Keratinocyte (primary cell): ENCODE data around the gene RHBDD1. TPM values are rescaled to one million over a fixed set of nuclear protein-coding genes. Genes with fewer than 3 reads are reported as not detected.

Experiments used
- DNase-seq: peaks from one replicate; pipeline ENCODE4 v3.0.0-alpha.2; 2011; ENCODE audit warnings: low read depth, missing footprints, low spot score
- FAIRE-seq: peaks from 2 replicates; lab custom pipeline; 2011; peaks lifted over from hg19 to GRCh38; lab: Jason Lieb, UNC
- H2AFZ ChIP-seq: 2 replicates; pipeline ENCODE4 v1.6.0; 2012; ENCODE audit warnings: low read length, control low read depth, inconsistent platforms; ENCODE audit not compliant: control insufficient read depth
- H3K27ac ChIP-seq: 2 replicates; pipeline ENCODE4 v1.5.1; 2011; ENCODE audit warnings: low read length; ENCODE audit not compliant: control insufficient read depth, insufficient read depth
- H3K27me3 ChIP-seq: 3 replicates; pipeline ENCODE4 v1.6.0; 2011; ENCODE audit warnings: low read length; ENCODE audit not compliant: control insufficient read depth, insufficient read depth; ENCODE audit errors: extremely low read depth
- H3K36me3 ChIP-seq, 2 experiments: 2 replicates in 1 of 2; 3 replicates in 1 of 2; pipeline ENCODE4 v1.5.1; 2011; ENCODE audit warnings: low read length in 2 of 2, mild to moderate bottlenecking in 1 of 2; ENCODE audit not compliant: control insufficient read depth in 2 of 2, insufficient read depth in 2 of 2; ENCODE audit errors: extremely low read depth in 1 of 2
- H3K4me1 ChIP-seq: 3 replicates; pipeline ENCODE4 v1.5.1; 2011; ENCODE audit warnings: low read length; ENCODE audit not compliant: control insufficient read depth, insufficient read depth; ENCODE audit errors: extremely low read depth
- H3K4me2 ChIP-seq: 3 replicates; pipeline ENCODE4 v1.6.0; 2011; ENCODE audit warnings: low read depth, low read length; ENCODE audit not compliant: control insufficient read depth, insufficient read depth; ENCODE audit errors: extremely low read depth
- H3K4me3 ChIP-seq, 3 experiments: fragments of 200-600 bp in 1 of 3; sonication (generic) in 1 of 3; 2 replicates in 2 of 3; 3 replicates in 1 of 3; pipeline ENCODE4 v1.5.1; 2011 to 2016; ENCODE audit warnings: low read length in 3 of 3, mild to moderate bottlenecking in 3 of 3, control low read depth in 2 of 3, inconsistent platforms in 1 of 3, low read depth in 1 of 3, mixed read lengths in 1 of 3, mixed run types in 1 of 3, moderate library complexity in 1 of 3; ENCODE audit not compliant: control insufficient read depth in 2 of 3, insufficient read depth in 2 of 3; ENCODE audit errors: extremely low read depth in 1 of 3
- H3K79me2 ChIP-seq: 2 replicates; pipeline ENCODE4 v1.6.0; 2012; ENCODE audit warnings: low read length; ENCODE audit not compliant: control insufficient read depth, insufficient read depth
- H3K9ac ChIP-seq: 3 replicates; pipeline ENCODE4 v1.6.0; 2011; ENCODE audit warnings: low read length; ENCODE audit not compliant: control insufficient read depth, insufficient read depth; ENCODE audit errors: extremely low read depth
- H3K9me1 ChIP-seq: 3 replicates; pipeline ENCODE4 v1.6.0; 2011; ENCODE audit warnings: low read length; ENCODE audit not compliant: control insufficient read depth, insufficient read depth; ENCODE audit errors: extremely low read depth
- H3K9me3 ChIP-seq: 2 replicates; pipeline ENCODE4 v1.5.1; 2012; ENCODE audit warnings: low read depth, low read length; ENCODE audit not compliant: control insufficient read depth
- H4K20me1 ChIP-seq: 3 replicates; pipeline ENCODE4 v1.6.0; 2011; ENCODE audit warnings: low read length; ENCODE audit not compliant: control insufficient read depth, insufficient read depth; ENCODE audit errors: extremely low read depth
- CTCF ChIP-seq, 3 experiments: IDR thresholded peaks in 1 of 3; conservative IDR thresholded peaks in 1 of 3; optimal IDR thresholded peaks in 1 of 3; 2 replicates in 2 of 3; 3 replicates in 1 of 3; pipeline versions ENCODE3 to v1.5.1; 2011; ENCODE audit warnings: low read length in 3 of 3, mild to moderate bottlenecking in 3 of 3, moderate library complexity in 2 of 3, control low read depth in 1 of 3, inconsistent platforms in 1 of 3; ENCODE audit not compliant: insufficient read depth in 2 of 3; ENCODE audit errors: extremely low read depth in 1 of 3
- EZH2 ChIP-seq: IDR thresholded peaks from one replicate; pipeline ENCODE4 v1.6.1; 2012; ENCODE audit warnings: inconsistent platforms, mild to moderate bottlenecking, low read length, moderate library complexity
- dilution Hi-C: fragments of 300-500 bp; cut with MboI; formaldehyde crosslinking; loops from one replicate; pipeline ENCODE4 v1.7.0; 2020; ENCODE audit warnings: low sequenced_read_pairs; ENCODE audit not compliant: extremely low pct_ligation_motif_present
- polyA plus RNA-seq, 5 experiments: library from polyadenylated mRNA; depleted of rRNA in 3 of 5; stranded (reverse) in 3 of 5; stranded (forward) in 1 of 5; unstranded in 1 of 5; fragments of >200 nt; gene quantifications; 1 replicate in 1 of 5; 2 replicates in 3 of 5; 3 replicates in 1 of 5; pipeline versions ENCODE4 v1.2.1 to v1.2.3, GENCODE V29; 2011 to 2012; ENCODE audit warnings: missing spikeins in 2 of 5, low read depth in 1 of 5, low replicate concordance in 1 of 5

Gene RHBDD1
- polyA plus RNA-seq, 1 donor (not counting 4 experiments of a cell fraction or from before 2014, with no cell fraction given): 27.8 TPM

GRCh38 chr2:226836548-226836885 is 663 bp downstream of the RHBDD1 start:
- H2AFZ ChIP-seq: peak overlapping the region; percentile 86
- FAIRE-seq: peak; percentile 43

DNA sequence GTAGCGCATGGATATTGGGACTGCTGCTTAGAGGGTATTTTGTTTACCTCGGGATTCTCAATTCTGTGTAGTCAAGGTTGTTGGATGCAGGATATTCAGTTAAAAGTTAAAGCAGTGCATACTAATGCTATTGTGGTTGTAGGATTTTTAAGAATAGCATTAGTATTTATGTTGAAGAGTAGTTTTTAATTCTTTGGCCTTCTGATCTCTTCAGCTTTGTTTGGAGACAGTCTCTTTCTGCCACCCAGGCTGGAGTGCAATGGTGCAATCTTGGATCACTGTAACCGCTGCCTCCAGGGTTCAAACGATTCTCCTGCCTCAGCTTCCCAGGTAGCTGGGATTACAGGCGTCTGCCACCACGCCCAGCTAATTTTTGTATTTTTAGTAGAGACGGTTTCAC is 1.5 kb downstream of the RHBDD1 start:
- FAIRE-seq (no peak), DNase-seq (no peak)
- H3K4me1 ChIP-seq: peaks cover 15% of the 10 kb centered on the region
- H3K27me3 ChIP-seq: no peaks in the 10 kb centered on the region
- H3K4me3 ChIP-seq: peak overlapping the region; percentile 70 to 81 (median 80)
- TF ChIP-seq EZH2 (no peak), CTCF (optimal IDR thresholded peaks at IDR 0.05 in 1 of 3, IDR thresholded peaks at IDR 0.05 in 1 of 3, conservative IDR thresholded peaks at IDR 0.05 in 1 of 3; ENCODE audit: extremely low read depth in 1 of 3, insufficient read depth in 2 of 3, low read length in 3 of 3) (no peak)
- peaks cover 22% of the 10 kb centered on the region for H3K79me2 ChIP-seq
- no peaks in the 10 kb centered on the region for H4K20me1 ChIP-seq
- no peak overlapping the region for H2AFZ ChIP-seq
- H3K36me3 ChIP-seq: peaks cover 0 to 5% of the 10 kb centered on the region in 2 experiments
- peak overlapping the region; percentile 89 for H3K27ac ChIP-seq
- dilution Hi-C loops: no loop called here
- no peaks in the 10 kb centered on the region for H3K9me3 ChIP-seq
- H3K4me2 ChIP-seq: peak overlapping the region; percentile 79
- no peaks in the 10 kb centered on the region for H3K9me1 ChIP-seq
- H3K9ac ChIP-seq: peak overlapping the region; percentile 93

More at GRCh38 chr2:226836548-226836885, 663 bp downstream of the RHBDD1 start:
- Histone ChIP-seq H4K20me1 (no peaks in the 10 kb centered on the region), H3K9me3 (no peaks in the 10 kb centered on the region), H3K36me3 (peaks cover 0 to 5% of the 10 kb centered on the region in 2 experiments), H3K9ac (peak overlapping the region; percentile 93), H3K27ac (peak overlapping the region; percentile 89), H3K27me3 (no peaks in the 10 kb centered on the region), H3K4me3 (peak overlapping the region; percentile 70 to 81 (median 80)), H3K4me2 (peak overlapping the region; percentile 79), H3K9me1 (no peaks in the 10 kb centered on the region), H3K4me1 (peaks cover 15% of the 10 kb centered on the region), H3K79me2 (peaks cover 22% of the 10 kb centered on the region)
- DNase-seq: no peak
- no peak for TF ChIP-seq CTCF (optimal IDR thresholded peaks at IDR 0.05 in 1 of 3, IDR thresholded peaks at IDR 0.05 in 1 of 3, conservative IDR thresholded peaks at IDR 0.05 in 1 of 3; ENCODE audit: extremely low read depth in 1 of 3, insufficient read depth in 2 of 3, low read length in 3 of 3)
- no peak for TF ChIP-seq EZH2
- dilution Hi-C loops: no loop called here
